Gastrocnemius medialis (tissue), 4 donors: ENCODE measurements around the gene PDZRN4.

Experiments used
- CTCF ChIP-seq, 5 experiments: fragments of 450-650 bp in 3 of 5; fragments of 200-600 bp in 2 of 5; sonication (generic) in 2 of 5; IDR thresholded peaks in 4 of 5; conservative IDR thresholded peaks in 1 of 5; 1 replicate in 4 of 5; 2 replicates in 1 of 5; pipeline ENCODE4 v1.5.1; 2016 to 2019; ENCODE audit warnings: antibody characterized with exemption in 5 of 5, mild to moderate bottlenecking in 3 of 5, moderate library complexity in 3 of 5
- POLR2A ChIP-seq, 2 donors: fragments of 450-650 bp; IDR thresholded peaks; one replicate each; pipeline ENCODE4 v1.6.1; 2017; ENCODE audit warnings: antibody characterized with exemption in 2 of 2, mild to moderate bottlenecking in 2 of 2, moderate library complexity in 2 of 2

- no peak for TF ChIP-seq CTCF (IDR thresholded peaks at IDR 0.05 in 4 of 5, conservative IDR thresholded peaks at IDR 0.05 in 1 of 5)
- no peak for TF ChIP-seq POLR2A (IDR thresholded peaks at IDR 0.05)
These were observed 192.8 kb downstream of the PDZRN4 start for GRCh38 chr12:41380878-41381277.
